ENCODE measurements around the gene PKD1L1.

The PKD1L1 gene

DNA sequence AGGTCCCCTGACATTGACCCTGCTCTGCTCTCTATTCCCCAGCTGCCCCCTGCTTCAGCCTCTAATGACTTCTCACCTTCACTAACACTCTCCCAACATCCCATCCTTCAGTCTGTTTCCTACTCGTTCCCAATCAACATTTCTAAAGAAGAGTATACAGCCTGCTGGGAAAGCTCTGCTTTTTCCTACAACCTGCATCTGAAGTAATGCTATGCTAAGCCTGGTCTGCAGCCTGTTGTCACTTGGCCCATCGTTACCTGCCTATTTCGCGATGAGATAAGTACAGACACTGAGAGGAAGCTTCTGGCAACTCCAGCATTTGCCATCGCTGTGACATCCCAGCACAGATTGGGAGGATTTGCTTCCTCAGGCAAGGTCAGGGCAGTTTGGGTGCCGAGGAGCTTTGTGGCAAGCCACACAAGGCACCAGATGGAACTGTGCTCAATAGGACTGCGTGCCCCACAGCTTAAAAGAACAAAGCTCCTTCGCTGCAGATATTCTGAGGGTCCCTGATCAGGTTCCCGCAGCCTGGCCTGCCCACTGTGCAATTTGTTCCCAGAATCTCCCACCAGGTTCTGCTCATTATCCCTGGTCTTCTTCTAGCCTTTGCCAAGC lies 51.4 kb downstream of the PKD1L1 start:
- peak; percentile 84 for DNase-seq

DNA sequence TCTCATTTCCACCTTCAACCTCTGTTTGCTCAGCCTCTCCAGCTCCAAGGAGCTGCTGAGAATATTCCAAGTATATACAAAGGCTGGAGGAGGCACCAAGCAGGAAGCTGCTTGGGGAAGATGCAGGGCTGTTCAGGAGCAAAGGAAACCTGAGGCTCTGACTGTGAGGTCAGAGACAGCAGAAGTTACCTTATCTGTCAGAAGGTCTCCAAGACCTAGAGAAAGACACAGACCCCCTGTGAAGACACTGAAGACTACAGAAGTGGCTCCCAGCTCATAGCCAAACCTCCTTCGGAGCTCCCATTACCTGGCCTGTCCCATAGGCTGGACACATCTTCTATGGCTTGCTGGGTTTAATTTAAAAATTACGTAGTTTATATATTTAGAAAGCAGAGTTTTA lies 53.2 kb downstream of the PKD1L1 start:
- no peak for DNase-seq

DNA sequence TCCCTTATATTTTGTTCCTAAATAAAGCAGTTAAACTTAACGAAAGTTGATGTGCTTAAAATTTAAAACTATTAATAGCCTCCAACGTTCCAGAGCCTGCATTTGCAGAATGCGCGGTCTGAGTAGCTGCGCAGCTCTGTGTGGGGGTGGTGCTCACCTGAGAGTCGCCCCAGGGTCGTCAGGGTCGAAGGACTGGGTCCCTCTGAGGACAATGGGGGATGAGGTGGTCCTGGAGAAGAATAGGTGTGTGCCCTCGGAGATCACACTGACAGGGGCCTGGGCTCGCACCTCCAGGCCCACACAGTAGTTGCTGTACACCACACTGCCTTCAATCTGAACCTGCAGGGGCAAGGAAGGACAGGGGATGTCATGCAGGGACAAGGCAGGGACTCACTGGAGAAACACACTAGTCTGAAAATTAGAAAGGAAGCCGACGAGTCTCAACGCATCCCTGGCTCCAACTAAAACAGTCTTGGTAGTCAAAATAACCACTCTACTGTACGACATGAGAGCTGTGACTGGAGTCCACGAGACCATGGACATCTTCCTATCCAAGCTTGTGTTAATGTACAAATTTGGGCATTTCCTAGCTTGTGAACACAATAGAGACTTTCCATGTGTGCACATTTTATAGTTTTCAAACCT lies 54.4 kb downstream of the PKD1L1 start:
- no peak for DNase-seq

DNA sequence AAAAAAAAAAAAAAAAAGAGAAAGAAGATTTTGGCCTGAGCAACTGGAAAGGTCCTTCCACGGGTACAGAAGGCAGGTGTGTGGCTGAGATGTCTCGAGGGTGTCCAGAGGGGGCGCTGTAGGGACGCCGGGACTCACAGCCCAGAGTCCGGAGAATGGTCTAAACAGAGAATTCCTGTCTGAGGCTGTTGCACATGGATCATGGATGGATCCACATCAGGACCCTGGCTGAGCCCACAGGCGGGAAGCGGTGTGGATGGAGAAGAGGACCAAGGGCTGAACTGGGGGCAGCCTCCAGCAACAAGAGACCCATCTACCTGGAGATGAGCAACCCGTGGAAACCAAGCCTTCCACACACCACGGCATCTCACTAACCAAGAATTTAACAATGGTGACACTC lies 55.0 kb downstream of the PKD1L1 start:
- DNase-seq: peak; percentile 16

DNA sequence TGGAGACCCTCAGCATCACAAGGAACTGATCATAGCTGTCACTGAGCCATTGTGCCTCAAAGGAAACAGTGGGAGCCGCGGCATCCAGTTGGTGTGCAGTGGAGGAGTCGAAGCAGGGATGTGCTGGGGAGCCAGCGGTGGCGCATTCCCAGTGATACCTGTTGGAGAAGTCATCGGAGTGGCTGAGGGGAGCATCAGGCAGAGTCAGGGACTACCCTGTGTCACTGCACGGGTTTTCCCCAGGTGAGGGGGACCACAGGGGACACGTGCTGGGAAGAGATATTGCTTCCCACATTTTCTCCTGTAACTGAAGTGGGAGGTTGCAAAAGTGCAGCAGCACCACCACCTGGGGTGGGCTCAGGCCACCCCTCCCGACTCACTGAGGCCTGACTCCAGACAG lies 57.7 kb downstream of the PKD1L1 start:
- DNase-seq: no peak

DNA sequence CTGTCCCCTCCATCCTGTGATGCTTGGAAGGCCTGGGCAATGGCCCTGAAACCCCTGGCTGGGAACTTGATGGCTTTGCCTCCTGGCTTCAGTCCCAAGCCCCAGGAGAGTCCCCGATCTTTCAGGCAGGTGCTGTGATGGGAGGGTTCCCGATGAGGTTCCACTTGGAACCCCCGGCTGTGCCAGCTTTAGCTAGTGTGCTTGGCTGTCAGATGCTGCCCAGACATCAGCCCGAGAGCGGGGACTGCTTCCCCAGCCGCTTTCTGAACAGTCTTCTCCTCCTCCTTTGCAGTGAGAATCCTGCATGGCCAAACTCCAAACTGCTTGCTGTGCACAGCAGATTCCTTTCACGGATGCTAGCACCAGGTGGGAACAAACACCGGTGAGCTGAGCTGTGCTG lies 58.1 kb downstream of the PKD1L1 start:
- no peak for DNase-seq

DNA sequence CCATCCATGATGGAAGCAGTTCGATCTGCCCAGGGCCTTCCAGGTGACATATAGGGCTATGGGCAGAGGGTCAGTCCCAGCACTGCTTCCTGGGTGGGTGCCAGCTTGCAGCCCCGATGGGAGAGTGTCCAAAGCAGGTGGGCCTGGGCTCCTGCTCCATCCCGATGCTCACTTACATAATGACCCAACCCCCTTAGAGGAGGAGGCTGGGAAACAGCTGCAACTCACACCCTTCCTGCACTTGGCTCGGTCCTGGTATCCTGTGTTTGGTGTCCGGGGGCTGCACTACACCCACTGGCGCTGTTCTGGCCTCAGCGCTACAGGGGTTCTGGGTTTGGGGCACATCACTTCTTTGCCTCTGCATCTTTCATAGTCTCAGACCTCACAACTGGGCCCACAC lies 58.5 kb downstream of the PKD1L1 start:
- no peak for DNase-seq

DNA sequence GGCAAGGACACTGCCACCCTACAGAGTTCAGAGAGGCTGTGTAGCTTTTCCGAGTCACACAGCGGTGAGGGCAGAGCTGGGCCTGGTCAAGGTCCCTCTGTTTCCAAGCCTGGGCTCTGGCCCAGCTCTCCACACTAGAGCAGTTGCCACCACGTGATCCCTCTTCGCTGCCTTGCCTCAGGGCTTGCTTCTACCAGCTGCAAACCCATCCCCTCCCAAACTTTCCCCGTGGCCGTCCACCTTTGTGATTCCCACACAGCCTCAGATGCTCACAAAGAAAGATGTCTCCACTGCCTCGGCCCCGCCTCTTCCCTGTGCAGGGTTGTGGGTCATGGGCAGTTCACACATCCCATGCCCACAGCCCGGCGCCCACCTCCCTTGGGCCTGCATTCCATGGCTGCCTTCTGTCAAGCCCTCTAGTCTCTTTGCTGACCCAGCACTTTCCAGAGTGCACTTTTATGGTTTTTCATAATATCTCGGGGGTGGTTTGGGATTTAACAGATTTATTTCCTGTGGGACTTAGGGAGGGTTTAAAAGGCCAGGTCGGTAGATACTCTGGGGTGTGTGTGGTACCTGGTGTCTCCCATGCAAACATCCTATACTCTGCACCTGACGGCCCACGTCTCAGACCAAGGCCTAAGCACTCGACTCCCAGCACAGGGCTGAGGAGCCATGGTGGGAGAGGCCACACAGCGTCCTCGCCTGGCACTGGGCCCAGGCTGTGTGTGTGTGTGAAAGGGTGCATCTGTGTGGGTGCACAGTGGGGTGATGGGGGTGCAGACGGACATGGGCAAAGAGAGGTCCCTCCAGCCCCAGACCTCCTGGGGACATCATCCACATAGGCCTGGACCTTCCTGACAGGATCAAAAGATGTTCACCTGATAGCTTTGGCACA lies 59.6 kb downstream of the PKD1L1 start:
- DNase-seq: no peak

DNA sequence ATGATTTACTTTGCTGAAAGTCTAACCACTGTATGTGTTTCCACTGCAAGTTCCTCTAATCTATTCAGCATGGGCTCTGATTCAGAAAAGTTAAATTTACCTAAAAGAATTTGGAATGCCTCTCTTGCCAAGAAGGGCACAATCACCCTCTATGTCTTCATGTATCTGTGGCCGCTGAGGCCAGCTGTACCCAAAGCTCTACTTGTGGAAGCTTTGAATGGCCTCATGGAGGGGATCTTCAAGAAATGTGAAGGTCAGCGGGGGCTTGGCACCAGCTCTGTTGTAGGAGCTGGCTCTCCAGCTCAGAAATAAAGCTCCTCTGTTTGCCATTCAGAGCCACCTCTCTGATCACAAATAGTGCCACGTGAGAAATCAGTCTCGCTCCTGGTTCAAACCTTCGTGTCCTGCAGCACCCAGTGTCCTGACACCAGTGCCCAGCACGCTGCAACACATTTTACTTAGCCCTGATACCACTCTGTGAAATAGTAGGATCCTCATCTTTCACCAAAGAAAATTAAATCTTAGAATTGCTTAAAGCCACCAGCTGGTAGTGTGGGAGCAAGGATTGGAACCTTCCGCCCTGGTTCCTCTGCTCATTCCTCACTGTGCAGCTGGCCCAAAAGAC lies 61.1 kb downstream of the PKD1L1 start:
- DNase-seq: no peak

DNA sequence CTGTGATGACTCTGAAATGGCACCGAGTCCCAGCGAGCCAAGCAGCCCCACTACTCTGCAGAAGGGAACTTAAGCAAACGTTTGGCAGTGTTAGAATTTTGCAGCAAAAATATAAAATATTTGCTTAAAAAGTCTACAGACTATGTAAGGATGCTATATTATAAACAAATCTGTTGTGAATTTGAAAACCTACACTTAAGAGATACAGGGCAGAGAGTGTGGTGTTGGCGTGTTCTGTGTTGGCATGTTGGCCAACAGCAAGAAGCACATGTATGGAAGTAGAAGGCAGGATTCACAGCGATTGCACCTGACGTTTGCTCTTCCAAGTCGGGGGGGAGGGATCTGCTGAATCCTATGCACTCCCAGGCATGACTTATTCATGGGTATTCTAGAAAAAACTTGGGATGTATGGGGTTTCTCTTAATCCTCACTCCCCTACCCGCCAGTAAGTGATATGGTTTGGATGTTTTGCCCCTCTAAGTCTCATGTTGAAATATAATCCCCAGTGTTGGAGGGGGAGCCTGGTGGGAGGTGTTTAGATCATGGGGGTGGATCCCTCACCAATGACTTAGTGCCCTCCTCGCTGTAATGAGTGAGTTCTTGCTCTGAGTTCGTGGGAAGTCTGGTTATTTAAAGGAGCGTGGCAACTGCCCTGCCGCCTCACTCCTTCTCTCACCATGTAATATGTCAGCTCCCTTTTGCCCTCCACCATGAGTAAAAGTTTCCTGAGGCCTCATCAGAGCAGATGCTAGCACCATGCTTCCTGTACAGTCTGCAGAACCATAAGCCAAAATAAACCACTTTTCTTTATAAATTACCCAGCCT lies 62.1 kb downstream of the PKD1L1 start:
- no peak for DNase-seq

DNA sequence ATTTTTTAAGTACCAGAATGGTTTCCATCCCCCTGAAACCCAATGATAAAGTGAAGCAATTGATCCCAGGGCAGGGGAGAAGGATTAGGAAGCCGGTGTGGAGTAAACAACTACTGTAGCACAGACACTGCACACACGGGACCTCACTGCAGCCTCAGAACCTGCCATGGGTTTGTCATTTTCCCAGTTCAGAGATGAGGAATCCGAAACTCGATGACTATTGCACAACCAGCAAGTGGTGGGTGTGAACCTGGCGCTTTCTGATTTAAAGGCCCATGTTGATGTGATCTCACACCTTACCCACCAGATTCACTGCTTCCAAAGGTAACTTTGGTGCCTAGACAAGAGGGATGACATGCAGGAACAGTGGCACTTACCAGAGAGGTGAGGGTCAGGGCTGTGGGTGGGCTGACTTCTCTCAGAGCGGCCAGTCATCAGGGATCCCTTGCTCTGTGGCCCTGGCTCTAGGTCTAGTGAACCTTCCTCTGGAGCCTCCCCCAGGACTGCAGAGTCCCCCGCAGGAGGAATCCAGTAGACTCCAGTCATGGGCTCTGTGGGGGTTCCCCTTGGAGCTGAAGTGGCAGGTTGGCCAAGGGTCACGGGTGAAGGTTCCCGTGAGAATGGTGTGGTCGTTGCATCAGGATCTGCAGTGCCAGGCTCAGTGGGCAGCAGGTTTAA lies 62.8 kb downstream of the PKD1L1 start:
- DNase-seq: no peak

DNA sequence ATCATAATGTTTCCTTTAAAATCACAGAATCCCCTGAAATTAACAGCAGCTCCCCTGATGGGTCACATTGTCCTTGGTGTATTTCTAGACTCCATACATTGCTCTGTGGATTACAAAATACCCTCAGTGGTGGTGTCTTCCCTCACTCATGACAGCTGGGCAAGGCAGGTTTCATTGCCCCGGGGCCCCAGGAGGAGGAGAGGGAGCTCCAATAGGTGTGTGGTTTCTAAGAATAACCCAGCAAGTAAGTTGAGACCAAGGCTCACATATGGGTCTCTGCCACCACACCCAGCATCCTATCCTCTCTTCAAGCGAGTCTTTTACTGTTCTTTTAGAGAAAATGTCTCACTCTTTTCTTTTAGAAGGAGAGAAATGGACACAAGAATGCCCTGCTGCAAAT lies 63.6 kb downstream of the PKD1L1 start:
- DNase-seq: no peak

DNA sequence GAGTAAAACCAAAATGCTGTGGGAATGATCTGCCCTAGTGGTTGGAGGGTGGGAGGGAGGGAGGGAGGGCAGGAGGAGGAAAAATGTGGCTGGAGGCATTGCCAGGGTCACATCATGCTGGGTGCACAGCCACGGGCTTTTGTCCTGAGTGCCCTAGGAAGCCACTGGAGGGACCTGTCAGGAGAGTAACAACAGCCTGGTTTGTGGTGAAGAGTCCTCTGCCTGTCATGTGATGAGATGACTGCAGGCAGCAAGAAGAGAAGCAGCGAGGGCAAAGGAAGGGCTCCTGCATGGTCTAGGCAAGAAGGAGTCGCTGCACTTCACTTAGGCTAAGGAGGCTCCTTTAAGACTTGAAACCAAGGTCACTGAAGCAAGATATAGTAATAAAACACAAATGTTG lies 65.6 kb downstream of the PKD1L1 start:
- no peak for DNase-seq

DNA sequence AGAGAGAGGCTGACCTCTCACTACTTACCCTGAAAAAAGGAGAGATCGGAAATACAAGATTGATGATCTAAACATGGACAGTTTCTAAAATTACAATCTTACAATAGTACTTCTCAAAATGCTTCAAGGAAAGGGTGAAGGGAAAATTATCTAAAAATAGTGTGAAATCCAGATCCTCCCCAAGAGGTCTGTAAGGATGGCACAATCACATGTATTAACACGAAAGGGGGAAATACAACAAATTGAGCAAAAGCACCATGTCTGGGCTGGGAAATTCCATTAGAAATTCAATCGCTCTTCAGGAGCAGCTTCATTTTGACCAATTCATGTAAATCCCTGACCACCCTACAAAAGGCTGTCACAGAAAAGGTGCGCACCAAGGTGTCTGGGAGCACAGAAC lies 67.0 kb downstream of the PKD1L1 start:
- DNase-seq: no peak

DNA sequence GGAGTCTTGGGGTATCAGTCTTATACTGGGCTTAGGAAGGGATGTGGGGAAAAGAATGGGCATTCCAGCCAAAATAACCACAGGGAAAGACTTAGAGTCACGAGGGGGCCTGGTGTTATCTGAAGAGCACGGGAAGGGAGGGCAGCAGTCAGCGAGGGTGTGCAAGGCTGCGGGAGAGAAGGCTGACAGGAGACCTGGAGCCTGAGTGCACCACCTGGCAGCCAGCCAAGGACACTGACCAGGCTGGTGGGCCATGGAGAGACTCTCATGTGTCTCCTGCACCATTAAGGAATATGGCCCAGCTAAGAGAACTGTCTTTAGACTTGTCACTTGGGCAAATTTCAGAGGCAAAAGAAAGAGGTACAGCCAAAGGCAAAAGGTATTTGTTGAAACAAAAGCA lies 69.6 kb downstream of the PKD1L1 start:
- DNase-seq: no peak

DNA sequence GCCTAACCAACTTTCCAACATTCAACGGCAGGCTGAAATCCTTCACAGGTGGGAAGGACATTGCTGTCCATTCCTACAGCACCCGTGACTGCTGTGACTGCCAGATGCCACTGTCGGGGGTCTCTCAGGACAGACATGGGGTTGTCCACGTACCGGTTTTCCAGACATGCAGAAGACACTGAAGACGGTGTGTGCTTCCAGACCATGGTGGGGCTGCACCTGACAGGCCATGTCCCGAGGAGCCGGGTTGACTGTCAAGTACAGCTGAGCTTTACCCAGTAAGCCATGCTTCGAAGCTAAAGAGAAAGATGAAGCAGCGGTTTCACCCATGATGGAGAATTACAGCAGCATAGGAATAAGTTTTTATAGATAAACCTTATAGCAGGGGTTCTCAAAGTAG lies 70.9 kb downstream of the PKD1L1 start:
- no peak for DNase-seq

DNA sequence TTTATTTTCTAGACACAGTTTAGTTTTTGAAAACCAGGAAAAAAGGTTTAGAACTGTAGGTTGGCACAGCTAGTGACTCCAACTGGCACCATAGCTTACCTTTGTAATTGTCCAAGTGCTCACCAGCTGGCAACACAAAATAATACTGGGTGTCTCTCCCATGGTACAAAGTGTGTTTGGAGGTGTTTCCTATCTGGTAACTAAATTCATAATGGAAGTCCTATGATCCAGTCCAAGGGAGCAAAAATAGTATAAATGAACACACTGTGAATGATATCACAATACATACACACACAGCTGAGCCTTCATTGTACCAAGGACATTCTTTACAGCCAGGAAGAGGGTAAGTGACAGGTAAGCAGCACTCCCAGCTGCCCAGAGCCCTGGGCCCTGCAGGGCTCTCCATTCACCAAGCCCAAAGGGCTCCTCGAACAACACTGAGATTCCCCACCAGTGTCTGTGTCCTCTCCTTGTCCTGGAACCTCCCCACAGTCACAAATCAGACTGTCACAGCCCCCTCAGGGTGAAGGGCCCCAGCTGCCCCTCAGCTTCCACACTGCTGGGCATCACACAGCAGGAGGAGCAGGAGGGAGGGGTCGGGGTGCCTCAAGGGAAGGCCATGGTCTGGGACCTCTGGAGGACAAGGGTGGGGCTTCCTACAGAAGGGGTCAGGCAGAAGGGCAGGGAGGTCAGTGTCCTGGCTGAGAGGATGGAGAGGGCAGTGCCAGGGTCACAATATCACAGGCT lies 72.1 kb downstream of the PKD1L1 start:
- no peak for DNase-seq

DNA sequence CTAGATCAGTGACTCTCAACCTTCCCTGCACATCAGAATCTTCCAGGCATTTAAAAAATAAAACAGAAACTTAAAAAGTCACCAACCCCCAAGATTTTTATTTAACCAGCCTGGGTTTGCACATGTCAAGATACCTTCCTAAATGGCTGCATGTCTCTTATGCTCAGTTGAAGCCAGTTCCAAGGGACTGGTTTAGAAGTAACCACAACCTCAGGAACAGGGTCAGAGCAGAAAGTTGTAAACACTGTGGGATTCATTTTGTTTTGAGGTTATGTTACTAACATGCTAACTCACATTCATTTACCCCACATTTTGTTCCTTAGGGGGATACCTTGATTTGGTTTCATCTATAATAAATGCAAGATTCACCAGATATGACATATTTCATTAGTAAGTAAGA lies 72.9 kb downstream of the PKD1L1 start:
- DNase-seq: no peak

DNA sequence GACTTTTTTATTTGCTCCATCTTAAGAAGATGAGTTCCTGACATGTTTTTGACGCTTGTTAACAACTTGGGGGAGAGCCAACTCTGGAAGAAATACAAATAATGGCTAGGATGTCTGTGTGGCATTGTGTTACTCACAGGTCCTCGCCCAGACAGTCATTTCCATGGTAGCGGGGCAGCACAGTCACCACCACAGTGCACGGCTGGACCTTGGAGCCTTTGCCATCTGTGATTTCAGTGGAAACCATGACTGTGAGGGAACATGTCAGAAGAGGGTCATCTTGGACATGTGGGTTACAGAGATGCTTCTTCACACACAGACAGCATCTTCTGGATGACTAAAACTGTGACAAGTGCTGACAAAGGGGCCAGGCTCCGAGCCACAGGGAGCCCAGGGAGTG lies 74.5 kb downstream of the PKD1L1 start:
- no peak for DNase-seq

DNA sequence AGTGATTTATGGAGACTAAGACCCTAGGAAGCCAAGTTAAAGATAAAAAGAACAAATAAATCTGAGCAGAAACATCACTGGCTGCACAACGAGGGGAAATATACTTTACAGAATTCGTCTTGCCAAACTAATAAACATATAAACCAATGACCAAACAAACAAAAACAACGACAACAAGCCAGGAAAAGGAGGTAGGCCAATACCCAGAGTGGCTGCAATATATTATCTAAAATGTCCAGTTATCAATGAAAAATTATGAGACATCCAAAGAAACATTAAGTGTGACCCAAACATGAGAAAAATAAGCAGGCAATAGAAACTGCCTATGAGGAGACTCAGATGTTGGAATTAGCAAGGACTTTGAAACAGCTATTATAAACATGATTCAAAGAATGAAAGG lies 81.0 kb downstream of the PKD1L1 start:
- no peak for DNase-seq

DNA sequence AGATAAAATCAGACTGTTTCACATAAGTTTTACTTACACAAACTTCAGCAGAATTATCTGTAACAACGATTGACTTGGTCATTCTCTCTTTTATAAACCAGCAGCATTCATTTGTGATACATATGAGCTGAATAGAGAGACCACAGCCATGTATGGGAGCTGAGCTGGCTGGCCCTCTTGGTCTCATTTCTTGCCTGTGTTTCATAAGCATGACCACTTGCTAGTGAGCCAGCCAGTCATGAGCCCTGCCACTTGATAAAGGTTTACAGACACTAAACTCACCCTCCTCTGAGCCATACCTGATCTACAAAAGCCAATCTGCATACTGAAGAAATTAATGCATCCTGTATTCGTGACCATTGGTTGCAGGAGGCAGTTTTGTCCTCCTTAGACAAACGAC lies 82.1 kb downstream of the PKD1L1 start:
- DNase-seq: no peak

Data from NCI-H82 (cell line).